Smooth muscle cell (in vitro differentiated cells): ENCODE data around the gene CCL21. TPM values are rescaled to one million over a fixed set of nuclear protein-coding genes. Genes with fewer than 3 reads are reported as not detected.

ENCODE experiments used
- DNase-seq: peaks from one replicate; lab custom pipeline; 2025; ENCODE audit not compliant: unreplicated experiment; lab: John Stamatoyannopoulos, UW
- H2AFZ ChIP-seq: fragments of 200-600 bp; sonication (generic); 2 replicates; pipeline ENCODE4 v1.6.0; 2016; ENCODE audit warnings: antibody characterized with exemption, low read depth, mild to moderate bottlenecking
- H3F3A ChIP-seq: fragments of 200-600 bp; sonication (generic); 2 replicates; pipeline ENCODE4 v1.6.0; 2017; ENCODE audit warnings: antibody characterized with exemption, low read depth
- H3K27ac ChIP-seq: fragments of 200-600 bp; sonication (generic); 2 replicates; pipeline ENCODE4 v1.5.1; 2016; ENCODE audit warnings: low read depth, mild to moderate bottlenecking
- H3K27me3 ChIP-seq: fragments of 200-600 bp; sonication (generic); 2 replicates; pipeline ENCODE4 v1.6.1; 2016; ENCODE audit warnings: low read depth, mild to moderate bottlenecking
- H3K36me3 ChIP-seq: fragments of 200-600 bp; sonication (generic); 2 replicates; pipeline ENCODE4 v1.5.1; 2016; ENCODE audit warnings: low read depth
- H3K4me1 ChIP-seq: fragments of 200-600 bp; sonication (generic); 2 replicates; pipeline ENCODE4 v1.5.1; 2016; ENCODE audit warnings: low read depth
- H3K4me2 ChIP-seq: fragments of 200-600 bp; sonication (generic); 2 replicates; pipeline ENCODE4 v1.6.0; 2016; ENCODE audit warnings: mild to moderate bottlenecking
- H3K4me3 ChIP-seq: fragments of 200-600 bp; sonication (generic); 2 replicates; pipeline ENCODE4 v1.5.1; 2016; ENCODE audit warnings: mild to moderate bottlenecking
- H3K79me2 ChIP-seq: fragments of 200-600 bp; sonication (generic); 2 replicates; pipeline ENCODE4 v1.6.0; 2016; ENCODE audit warnings: low read depth, mild to moderate bottlenecking
- H3K9ac ChIP-seq: fragments of 200-600 bp; sonication (generic); 2 replicates; pipeline ENCODE4 v1.6.0; 2016; ENCODE audit warnings: low read depth
- H3K9me3 ChIP-seq: fragments of 200-600 bp; sonication (generic); replicated peaks from 2 replicates; pipeline ENCODE4 v1.5.1; 2016; ENCODE audit warnings: low read depth
- H4K20me1 ChIP-seq: fragments of 200-600 bp; sonication (generic); 2 replicates; pipeline ENCODE4 v1.6.0; 2016; ENCODE audit warnings: low read depth
- CTCF ChIP-seq: fragments of 200-600 bp; sonication (generic); IDR thresholded peaks from 2 replicates; pipeline ENCODE4 v1.5.1; 2017; ENCODE audit warnings: borderline replicate concordance, mild to moderate bottlenecking, antibody characterized with exemption; ENCODE audit not compliant: insufficient read depth, poor library complexity, severe bottlenecking
- WGBS: methylation state at CpG from one replicate; pipeline ENCODE4 v1.1.7; 2016; ENCODE audit warnings: low lambda C conversion rate; 5-methylcytosine and 5-hydroxymethylcytosine counted together
- polyA plus RNA-seq: library from polyadenylated mRNA; unstranded; fragments of >200 nt; fragmentation: Nextera tagmentation; extraction: Ambion mirVana; gene quantifications from 2 replicates; pipeline ENCODE4 v1.2.1, GENCODE V29; 2016
- total RNA-seq: library from RNA; depleted of rRNA; stranded (reverse); fragments of >200 nt; gene quantifications from 2 replicates; pipeline ENCODE4 v1.2.3, GENCODE V29; 2014

CCL21 gene
- total and polyA plus RNA-seq, 2 experiments from 2014 or later: not detected

- no peak for DNase-seq
- H3K4me1 ChIP-seq: no peaks in the 10 kb centered on the region
- H3K9me3 ChIP-seq: no peaks in the 10 kb centered on the region
- no peaks in the 10 kb centered on the region for H3K36me3 ChIP-seq
- H3K4me3 ChIP-seq: no peak overlapping the region
- no peaks in the 10 kb centered on the region for H3K79me2 ChIP-seq
- H3K4me2 ChIP-seq: no peak overlapping the region
- H3K27me3 ChIP-seq: no peaks in the 10 kb centered on the region
- no peak for TF ChIP-seq CTCF
- H3K9ac ChIP-seq: no peak overlapping the region
- no peaks in the 10 kb centered on the region for H3F3A ChIP-seq
- no peak overlapping the region for H3K27ac ChIP-seq
- 98% methylated on average over 2 of the region's 2 CpGs for WGBS
- no peaks in the 10 kb centered on the region for H4K20me1 ChIP-seq
- no peak overlapping the region for H2AFZ ChIP-seq
Measured at GRCh38 chr9:34675869-34676268, 34.1 kb downstream of the CCL21 start.

- TF ChIP-seq CTCF: peak; percentile 54
- Histone ChIP-seq H3F3A (no peaks in the 10 kb centered on the region), H3K9ac (no peak overlapping the region), H3K4me3 (no peak overlapping the region), H4K20me1 (no peaks in the 10 kb centered on the region), H3K27ac (no peak overlapping the region), H2AFZ (no peak overlapping the region), H3K27me3 (no peaks in the 10 kb centered on the region), H3K36me3 (no peaks in the 10 kb centered on the region), H3K4me2 (no peak overlapping the region), H3K79me2 (no peaks in the 10 kb centered on the region), H3K4me1 (no peaks in the 10 kb centered on the region), H3K9me3 (no peaks in the 10 kb centered on the region)
- WGBS: 31% methylated on average over 10 of the region's 10 CpGs
- no peak for DNase-seq
Measured at GRCh38 chr9:34675048-34675714, 34.8 kb downstream of the CCL21 start.

- Histone ChIP-seq H2AFZ (no peak overlapping the region), H3F3A (no peaks in the 10 kb centered on the region), H3K79me2 (no peaks in the 10 kb centered on the region), H3K36me3 (no peaks in the 10 kb centered on the region), H3K4me2 (no peak overlapping the region), H3K9ac (no peak overlapping the region), H3K27ac (no peak overlapping the region), H3K4me3 (no peak overlapping the region), H3K27me3 (no peaks in the 10 kb centered on the region), H4K20me1 (no peaks in the 10 kb centered on the region), H3K4me1 (no peaks in the 10 kb centered on the region), H3K9me3 (no peaks in the 10 kb centered on the region)
- no peak for DNase-seq
- WGBS: 94% methylated on average over 3 of the region's 3 CpGs
- no peak for TF ChIP-seq CTCF
Measured at GRCh38 chr9:34674440-34674839, 35.5 kb downstream of the CCL21 start.

GRCh38 chr9:34671307-34671706, 38.6 kb downstream of the CCL21 start:
- no peak overlapping the region for H2AFZ ChIP-seq
- peaks cover 3% of the 10 kb centered on the region for H3K4me1 ChIP-seq
- 47% methylated on average over 1 of the region's 1 CpG for WGBS
- H3K36me3 ChIP-seq: no peaks in the 10 kb centered on the region
- H3K9me3 ChIP-seq: no peaks in the 10 kb centered on the region
- H3K27me3 ChIP-seq: no peaks in the 10 kb centered on the region
- no peak overlapping the region for H3K27ac ChIP-seq
- peaks cover 3% of the 10 kb centered on the region for H3K79me2 ChIP-seq
- H3F3A ChIP-seq: peaks cover 3% of the 10 kb centered on the region
- H3K4me3 ChIP-seq: no peak overlapping the region
- no peaks in the 10 kb centered on the region for H4K20me1 ChIP-seq
- no peak overlapping the region for H3K4me2 ChIP-seq
- no peak overlapping the region for H3K9ac ChIP-seq
- DNase-seq: no peak
- no peak for TF ChIP-seq CTCF
